NOMO-1 treated with DMSO at 0.1 percent for 48 hours (cell line): ENCODE data around the gene DIP2C.
"Not testable (repeated sequence)": the region's sequence is repeated elsewhere in the genome, so short reads cannot be mapped to it uniquely, and the experiment has no call there.

ENCODE experiments used
- DNase-seq: peaks from one replicate; lab custom pipeline; 2025; ENCODE audit not compliant: unreplicated experiment; lab: John Stamatoyannopoulos, UW

DIP2C gene

GRCh38 chr10:384538-385305 is 304.7 kb downstream of the DIP2C start:
- DNase-seq: no peak

GRCh38 chr10:383519-383918 is 305.9 kb downstream of the DIP2C start:
- no peak for DNase-seq

DNA sequence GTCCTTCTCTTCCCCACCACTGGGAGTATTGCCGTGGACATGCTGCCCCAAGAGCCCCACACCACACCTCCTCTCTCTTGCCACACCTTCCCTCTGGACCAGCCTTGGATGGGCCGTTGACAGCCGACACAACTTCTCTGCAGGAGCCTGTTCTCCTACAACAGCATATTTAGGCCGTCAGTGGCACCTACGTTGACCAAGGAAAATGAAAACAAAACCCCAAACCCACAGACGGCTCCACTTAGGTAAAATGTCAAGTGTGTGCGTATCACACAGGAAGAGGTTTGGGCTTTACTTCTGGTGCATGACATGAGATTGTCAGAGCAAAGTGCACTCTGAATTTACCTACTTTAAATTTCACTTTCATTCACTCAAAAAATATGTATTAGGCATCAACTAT is 307.7 kb downstream of the DIP2C start:
- DNase-seq: no peak

GRCh38 chr10:381346-381745 is 308.1 kb downstream of the DIP2C start:
- no peak for DNase-seq

GRCh38 chr10:380313-380940 is 309.0 kb downstream of the DIP2C start:
- no peak for DNase-seq

DNA sequence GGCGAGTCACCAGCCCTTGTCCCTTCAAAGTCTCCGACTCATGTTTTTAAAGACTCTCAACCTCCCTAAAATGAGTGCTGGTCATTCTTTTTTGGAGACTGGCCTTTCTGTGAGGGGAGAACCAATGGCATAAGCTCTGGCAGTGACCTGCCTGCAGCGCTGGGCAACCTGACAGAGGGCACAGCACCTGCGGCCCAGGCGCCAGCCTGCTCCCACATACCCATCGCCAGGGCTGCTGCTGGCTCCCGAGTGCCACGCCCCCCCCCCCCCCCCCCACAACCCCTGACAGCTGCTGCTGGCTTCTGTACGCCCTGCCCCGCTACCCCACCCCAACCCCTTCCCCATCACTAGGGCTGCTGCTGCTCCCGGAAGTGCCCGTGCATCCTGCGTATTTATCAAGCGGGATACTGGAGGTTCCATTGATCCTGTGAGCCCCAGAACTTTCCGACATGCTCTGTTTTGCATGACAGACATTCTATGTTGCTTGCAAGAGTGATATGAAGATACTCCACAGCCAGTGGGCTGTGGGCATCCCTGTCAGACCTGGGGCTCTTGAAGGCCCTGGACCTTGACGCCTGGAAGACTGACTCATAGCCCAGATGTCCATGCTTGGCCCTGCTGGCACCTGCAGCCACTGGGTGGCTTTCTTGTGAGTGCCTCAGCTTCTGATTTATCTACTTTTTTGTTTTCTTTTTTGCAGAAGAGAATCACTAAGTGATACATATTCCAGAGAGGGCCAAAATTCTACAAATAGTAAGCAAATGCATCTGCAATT is 310.4 kb downstream of the DIP2C start:
- no peak for DNase-seq

GRCh38 chr10:378230-378929 is 311.1 kb downstream of the DIP2C start:
- DNase-seq: no peak

DNA sequence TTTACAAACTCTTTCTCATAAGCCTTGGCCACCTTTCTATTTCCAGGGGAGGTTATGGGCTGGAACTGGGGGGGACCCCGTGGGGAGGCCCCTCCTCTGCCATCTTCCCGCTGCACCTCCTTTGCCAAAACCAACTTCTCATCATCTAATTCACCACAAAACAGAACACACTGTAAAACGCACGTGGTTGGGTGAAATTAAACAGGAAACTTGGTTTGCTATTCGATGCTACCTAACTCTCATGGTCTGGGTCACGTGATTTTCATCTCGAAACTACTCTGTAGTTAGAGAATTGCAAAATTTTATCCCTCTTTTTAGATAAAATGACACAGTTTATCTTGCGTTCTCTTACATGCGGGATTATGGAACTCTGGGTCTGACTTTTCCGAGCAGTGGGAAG is 312.2 kb downstream of the DIP2C start:
- no peak for DNase-seq

DNA sequence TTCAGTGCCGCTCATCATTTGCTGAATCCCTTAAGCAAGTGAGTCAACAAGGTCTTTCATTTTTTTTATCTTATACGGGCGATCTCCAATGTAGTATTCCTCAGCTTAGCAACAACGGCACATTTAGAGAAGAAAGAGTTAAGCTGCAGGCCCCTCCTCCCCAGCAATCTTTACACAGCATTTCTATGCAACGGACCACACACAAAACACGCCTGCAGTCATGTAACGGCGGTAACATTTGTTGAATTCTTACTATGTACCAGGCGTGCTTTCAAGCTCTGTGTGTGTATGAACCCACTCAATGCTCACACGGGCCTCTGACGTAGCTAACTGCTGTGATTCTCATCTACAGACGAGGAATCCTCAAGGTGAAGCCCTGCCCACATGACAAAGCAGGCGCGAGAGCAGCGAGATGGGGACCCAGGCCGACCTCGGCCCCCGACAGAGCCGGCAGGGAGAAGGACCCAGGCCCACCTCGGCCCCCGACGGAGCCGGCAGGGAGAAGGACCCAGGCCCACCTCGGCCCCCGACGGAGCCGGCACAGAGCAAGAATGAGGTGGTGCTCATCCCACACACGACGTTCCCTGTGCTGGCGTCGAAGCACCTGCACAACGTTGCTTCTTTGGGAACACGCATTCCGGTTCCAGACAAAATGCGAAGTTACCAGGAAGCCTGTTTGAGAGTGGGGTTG is 313.5 kb downstream of the DIP2C start:
- DNase-seq: no peak

DNA sequence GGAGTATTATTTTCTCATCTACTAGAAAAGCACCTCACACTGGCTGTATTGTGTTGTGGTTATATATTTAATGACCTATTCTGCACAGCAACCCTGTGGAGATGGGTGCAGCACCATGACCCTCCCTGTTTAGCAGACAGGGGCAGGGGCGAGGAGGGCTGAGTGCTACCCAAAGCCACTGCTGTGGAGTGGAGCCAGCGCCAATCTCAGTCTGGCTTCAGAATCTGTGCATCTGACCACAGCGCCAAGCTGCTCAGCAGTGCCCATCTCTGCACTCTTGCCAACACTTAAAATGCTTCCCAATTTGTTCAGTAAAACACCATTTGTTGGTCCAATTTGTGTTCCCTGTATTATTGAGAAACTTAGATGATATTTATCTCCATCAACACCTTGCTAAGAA is 315.1 kb downstream of the DIP2C start:
- no peak for DNase-seq

DNA sequence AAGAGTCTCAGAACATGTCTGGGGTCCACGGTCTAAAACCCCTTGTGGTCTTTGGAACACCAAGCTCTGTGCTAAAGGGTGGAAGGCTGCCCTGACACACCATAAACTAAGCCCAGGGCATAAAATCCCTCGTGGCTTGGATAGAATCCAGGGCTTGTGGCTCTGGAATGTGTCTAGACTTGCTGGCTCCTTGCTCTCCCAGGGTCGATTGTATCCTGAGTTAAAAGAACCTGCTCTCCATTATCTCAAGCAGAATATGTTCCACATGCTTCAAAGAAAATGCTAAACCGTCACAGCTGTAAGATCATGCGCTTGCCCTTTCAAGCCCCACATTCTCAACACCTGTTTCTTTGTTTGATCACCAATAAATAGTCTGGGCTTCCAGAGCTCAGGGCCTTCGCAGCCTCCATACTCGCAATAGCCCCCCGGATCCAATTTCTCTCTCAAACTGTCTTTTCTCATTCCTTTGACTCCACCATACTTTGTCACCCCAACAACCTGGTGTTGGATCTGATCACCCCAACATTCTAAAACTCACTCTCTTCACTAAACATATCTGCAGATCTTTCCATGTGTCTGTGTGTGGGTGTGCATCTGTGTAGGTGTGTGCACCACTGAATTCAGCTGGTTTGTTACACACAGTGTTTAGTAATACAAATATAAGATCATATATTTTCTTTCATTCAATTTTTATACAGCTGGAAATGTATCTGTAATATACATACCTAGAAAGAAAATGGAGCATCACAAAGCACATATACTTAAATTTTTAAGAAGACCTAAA is 315.8 kb downstream of the DIP2C start:
- no peak for DNase-seq

- no peak for DNase-seq
Observed at GRCh38 chr10:373015-373414, 316.5 kb downstream of the DIP2C start.

GRCh38 chr10:372566-372965 is 316.9 kb downstream of the DIP2C start:
- DNase-seq: no peak

GRCh38 chr10:371515-371914 is 318.0 kb downstream of the DIP2C start:
- DNase-seq: no peak

GRCh38 chr10:370449-370825 is 319.0 kb downstream of the DIP2C start:
- DNase-seq: no peak

DNA sequence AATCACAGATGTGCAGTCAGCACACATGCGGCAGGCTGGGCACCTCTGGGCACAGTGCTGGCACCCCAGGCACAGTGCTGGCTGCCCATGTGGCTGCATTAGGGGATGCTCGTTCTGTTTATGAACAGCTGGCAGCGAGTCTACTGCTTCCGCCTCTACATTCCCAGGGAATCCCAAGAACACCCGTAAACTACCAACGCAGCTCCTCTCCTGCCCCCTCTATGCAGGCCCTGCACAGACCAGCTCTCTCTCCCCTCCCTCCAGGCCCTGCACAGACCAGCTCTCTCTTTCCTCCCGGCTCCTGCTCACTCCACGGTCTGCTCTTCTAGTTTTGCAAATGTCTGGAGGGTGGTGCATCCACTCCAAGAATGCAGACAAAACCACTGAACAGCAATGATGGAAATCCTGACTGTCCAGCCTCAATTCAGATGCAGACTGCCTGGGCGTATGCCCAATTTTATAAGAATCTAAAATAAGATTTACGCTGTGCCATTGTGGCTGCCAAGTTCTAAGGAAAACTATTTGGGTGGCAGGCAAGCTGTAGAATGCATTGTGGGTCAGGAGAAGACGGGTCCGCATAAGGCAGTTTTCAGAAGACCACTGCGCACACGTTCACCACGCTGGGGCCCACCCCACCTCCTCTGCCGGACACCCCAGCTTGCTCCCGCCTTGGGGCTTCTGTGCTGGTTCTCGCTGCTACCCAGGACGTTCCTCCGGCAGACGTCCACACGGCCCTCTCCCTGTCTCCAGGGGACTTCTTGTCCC is 319.6 kb downstream of the DIP2C start:
- no peak for DNase-seq

- no peak for DNase-seq
Observed at GRCh38 chr10:369221-369683, 320.2 kb downstream of the DIP2C start.

DNA sequence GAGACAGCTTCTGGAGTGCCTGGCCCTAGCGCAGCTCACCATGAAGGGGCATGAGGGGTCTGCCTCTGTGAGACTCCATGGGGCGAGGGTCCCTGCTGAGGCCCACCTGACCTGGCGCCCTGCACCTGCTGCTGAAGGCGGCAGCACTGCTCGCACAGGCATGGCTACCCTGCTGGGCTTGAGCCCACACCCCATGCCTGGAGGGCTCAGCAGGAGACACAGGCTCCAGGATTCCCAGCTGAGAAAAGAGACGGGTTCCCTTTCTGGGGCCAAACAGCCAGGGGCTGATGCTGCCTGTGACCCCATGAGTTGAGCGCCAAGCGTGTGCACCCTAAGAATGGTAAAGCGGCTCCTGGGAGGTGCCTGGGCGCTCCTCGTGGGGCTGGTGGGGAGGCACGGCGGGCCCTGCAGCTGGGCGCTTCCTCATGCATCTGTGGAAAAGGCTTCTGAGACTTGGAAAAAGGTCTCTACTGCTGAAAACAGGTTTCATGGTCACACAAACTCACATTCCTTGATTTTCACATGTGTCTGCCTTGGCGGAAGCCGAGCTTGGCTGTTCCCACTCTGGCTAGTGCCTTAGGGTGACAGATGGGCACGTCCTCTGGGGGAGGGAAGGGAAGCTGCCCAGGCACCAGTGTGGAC is 320.8 kb downstream of the DIP2C start:
- no peak for DNase-seq

GRCh38 chr10:368107-368506 is 321.4 kb downstream of the DIP2C start:
- DNase-seq: not testable (repeated sequence)
